BJ (cell line): ENCODE results near the gene SCYGR2. TPM values are rescaled to one million over a fixed set of nuclear protein-coding genes. Genes with fewer than 3 reads are reported as not detected.

Experiments
- CTCF ChIA-PET: fragments of 350-600 bp; formaldehyde crosslinking; extraction: SDS; loops from one replicate; lab custom pipeline; 2021; ENCODE audit warnings: antibody characterized with exemption, inconsistent platforms; lab: Yijun Ruan, JAX
- POLR2A ChIA-PET: fragments of 300-600 bp; sonication (Branson Sonifier 250); formaldehyde crosslinking; extraction: SDS; loops from one replicate; lab custom pipeline; 2021; ENCODE audit warnings: antibody characterized with exemption; lab: Charles Lee
- DNase-seq: peaks from one replicate; pipeline ENCODE4 v3.0.0-alpha.2; 2011; ENCODE audit warnings: low read depth
- H3K27me3 ChIP-seq: 2 replicates; pipeline ENCODE4 v1.6.0; 2011; ENCODE audit warnings: low read length; ENCODE audit not compliant: control insufficient read depth, insufficient read depth
- H3K36me3 ChIP-seq: 2 replicates; pipeline ENCODE4 v1.5.1; 2011; ENCODE audit warnings: low read length; ENCODE audit not compliant: control insufficient read depth, insufficient read depth
- H3K4me3 ChIP-seq: 2 replicates; pipeline ENCODE4 v1.5.1; 2011; ENCODE audit warnings: low read depth, mild to moderate bottlenecking, control low read depth, low read length
- polyA plus RNA-seq: library from polyadenylated mRNA; depleted of rRNA; stranded (reverse); fragments of >200 nt; gene quantifications from 2 replicates; pipeline ENCODE4 v1.2.3, GENCODE V29; 2011
- TF ChIP-seq, protein P1 (sequence below): IDR thresholded peaks from 2 replicates; pipeline ENCODE4 v1.5.1; 2011; ENCODE audit warnings: low read depth, mild to moderate bottlenecking, control low read depth, inconsistent platforms, low read length, moderate library complexity; ENCODE audit not compliant: insufficient read depth

Gene SCYGR2
- polyA plus RNA-seq, 1 experiment: not detected

DNA sequence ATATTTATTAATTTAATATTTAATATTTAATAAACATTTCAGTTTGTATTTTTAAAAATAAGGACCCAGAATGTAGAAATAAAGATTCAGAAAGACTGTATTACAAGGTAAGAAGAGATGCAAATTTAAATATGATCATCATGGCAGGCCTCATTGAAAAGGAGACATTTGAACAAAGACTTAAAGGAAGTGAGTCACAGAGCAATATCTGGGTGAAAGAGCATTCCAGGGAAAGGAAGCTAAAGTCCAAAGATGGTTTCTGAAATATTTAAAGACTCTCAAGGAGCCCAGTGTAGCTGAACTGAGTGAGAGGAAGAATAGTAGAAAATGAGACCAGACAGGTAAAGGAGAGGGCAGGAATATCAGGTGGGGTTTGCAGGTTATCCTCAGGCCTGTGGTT lies 24.5 kb downstream of the SCYGR2 start:
- ChIA-PET POLR2A (no interaction called here), CTCF (no interaction called here)
- no peaks in the 10 kb centered on the region for H3K36me3 ChIP-seq
- H3K4me3 ChIP-seq: no peak overlapping the region
- peak; percentile 19 for DNase-seq
- TF ChIP-seq, protein P1, sequence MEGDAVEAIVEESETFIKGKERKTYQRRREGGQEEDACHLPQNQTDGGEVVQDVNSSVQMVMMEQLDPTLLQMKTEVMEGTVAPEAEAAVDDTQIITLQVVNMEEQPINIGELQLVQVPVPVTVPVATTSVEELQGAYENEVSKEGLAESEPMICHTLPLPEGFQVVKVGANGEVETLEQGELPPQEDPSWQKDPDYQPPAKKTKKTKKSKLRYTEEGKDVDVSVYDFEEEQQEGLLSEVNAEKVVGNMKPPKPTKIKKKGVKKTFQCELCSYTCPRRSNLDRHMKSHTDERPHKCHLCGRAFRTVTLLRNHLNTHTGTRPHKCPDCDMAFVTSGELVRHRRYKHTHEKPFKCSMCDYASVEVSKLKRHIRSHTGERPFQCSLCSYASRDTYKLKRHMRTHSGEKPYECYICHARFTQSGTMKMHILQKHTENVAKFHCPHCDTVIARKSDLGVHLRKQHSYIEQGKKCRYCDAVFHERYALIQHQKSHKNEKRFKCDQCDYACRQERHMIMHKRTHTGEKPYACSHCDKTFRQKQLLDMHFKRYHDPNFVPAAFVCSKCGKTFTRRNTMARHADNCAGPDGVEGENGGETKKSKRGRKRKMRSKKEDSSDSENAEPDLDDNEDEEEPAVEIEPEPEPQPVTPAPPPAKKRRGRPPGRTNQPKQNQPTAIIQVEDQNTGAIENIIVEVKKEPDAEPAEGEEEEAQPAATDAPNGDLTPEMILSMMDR: no peak
- H3K27me3 ChIP-seq: no peaks in the 10 kb centered on the region

- no peak for DNase-seq
- POLR2A ChIA-PET: no interaction called here
- TF ChIP-seq, protein P1: no peak
- CTCF ChIA-PET: no interaction called here
- H3K4me3 ChIP-seq: no peak overlapping the region
- H3K27me3 ChIP-seq: 0 out of 2 replicates have a peak, but pooled peaks cover 1% of the 10 kb centered on the region
- no peaks in the 10 kb centered on the region for H3K36me3 ChIP-seq
Observed at GRCh38 chr2:227625420-227625819, 26.7 kb downstream of the SCYGR2 start.

- Histone ChIP-seq H3K4me3 (no peak overlapping the region), H3K36me3 (no peaks in the 10 kb centered on the region), H3K27me3 (0 out of 2 replicates have a peak, but pooled peaks cover 1% of the 10 kb centered on the region)
- POLR2A ChIA-PET: no interaction called here
- TF ChIP-seq, protein P1: no peak
- no peak for DNase-seq
- CTCF ChIA-PET: no interaction called here
Observed at GRCh38 chr2:227626580-227627151, 28.0 kb downstream of the SCYGR2 start.

DNA sequence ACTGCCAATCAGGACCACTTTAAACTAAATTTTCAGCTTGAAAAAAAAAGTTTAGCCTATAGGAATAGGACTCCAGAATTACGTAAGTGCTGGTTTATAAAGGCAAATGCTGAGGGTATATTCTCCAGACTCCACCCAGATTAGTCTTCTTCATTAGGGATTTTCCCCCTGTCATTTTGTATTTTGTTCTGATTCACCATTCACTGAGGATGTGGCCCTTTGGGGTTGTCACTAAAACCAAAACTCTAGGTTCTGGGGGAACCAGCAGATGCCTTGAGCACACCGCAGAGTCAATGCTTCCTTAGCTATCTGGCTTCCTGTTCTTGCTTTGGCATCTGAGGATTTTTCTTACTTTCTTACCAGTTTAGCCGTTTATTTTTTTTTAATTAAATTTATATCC lies 29.1 kb downstream of the SCYGR2 start:
- CTCF ChIA-PET: no interaction called here

GRCh38 chr2:227629435-227629834 lies 30.7 kb downstream of the SCYGR2 start:
- POLR2A ChIA-PET: no interaction called here
- Histone ChIP-seq H3K4me3 (no peak overlapping the region), H3K36me3 (no peaks in the 10 kb centered on the region), H3K27me3 (0 out of 2 replicates have a peak, but pooled peaks cover 1% of the 10 kb centered on the region)
- no peak for DNase-seq
- CTCF ChIA-PET: no interaction called here
- TF ChIP-seq, protein P1: no peak

More for the DNA sequence above, 29.1 kb downstream of the SCYGR2 start:
- H3K27me3 ChIP-seq: 0 out of 2 replicates have a peak, but pooled peaks cover 1% of the 10 kb centered on the region
- no peaks in the 10 kb centered on the region for H3K36me3 ChIP-seq
- POLR2A ChIA-PET: no interaction called here
- DNase-seq: no peak
- TF ChIP-seq, protein P1: no peak
- H3K4me3 ChIP-seq: no peak overlapping the region
